NB4 (cell line): ENCODE data around the gene PHF20.
"Not testable (repeated sequence)": the region's sequence is repeated elsewhere in the genome, so short reads cannot be mapped to it uniquely, and the experiment has no call there.

Source experiments
- DNase-seq: peaks from one replicate; pipeline ENCODE4 v3.0.0; 2010; ENCODE audit warnings: low read depth
- H3K4me3 ChIP-seq: one replicate; pipeline ENCODE4 v1.5.1; 2011; ENCODE audit warnings: mild to moderate bottlenecking, low read depth, low read length, moderate library complexity
- MAX ChIP-seq: IDR thresholded peaks from 2 replicates; pipeline ENCODE4 v1.6.1; 2011; ENCODE audit warnings: low read depth, low read length
- MYC ChIP-seq: IDR thresholded peaks from 2 replicates; pipeline ENCODE4 v1.6.1; 2011; ENCODE audit warnings: low read depth, low read length
- POLR2A ChIP-seq: IDR thresholded peaks from 2 replicates; pipeline ENCODE4 v1.6.1; 2011; ENCODE audit warnings: mild to moderate bottlenecking; ENCODE audit not compliant: insufficient read length; ENCODE audit errors: extremely low read depth
- TF ChIP-seq, protein P1 (sequence below): IDR thresholded peaks from one replicate; pipeline ENCODE4 v1.5.1; 2012; ENCODE audit warnings: low read depth, low read length

Gene PHF20

GRCh38 chr20:35952480-35953386, 180.9 kb downstream of the PHF20 start:
- TF ChIP-seq MYC (0 out of 2 replicates have a peak, but pooled peaks have one; percentile 38), POLR2A (no peak), MAX (peak; percentile 30; the same call in 1 of the 2 replicates)
- TF ChIP-seq, protein P1, sequence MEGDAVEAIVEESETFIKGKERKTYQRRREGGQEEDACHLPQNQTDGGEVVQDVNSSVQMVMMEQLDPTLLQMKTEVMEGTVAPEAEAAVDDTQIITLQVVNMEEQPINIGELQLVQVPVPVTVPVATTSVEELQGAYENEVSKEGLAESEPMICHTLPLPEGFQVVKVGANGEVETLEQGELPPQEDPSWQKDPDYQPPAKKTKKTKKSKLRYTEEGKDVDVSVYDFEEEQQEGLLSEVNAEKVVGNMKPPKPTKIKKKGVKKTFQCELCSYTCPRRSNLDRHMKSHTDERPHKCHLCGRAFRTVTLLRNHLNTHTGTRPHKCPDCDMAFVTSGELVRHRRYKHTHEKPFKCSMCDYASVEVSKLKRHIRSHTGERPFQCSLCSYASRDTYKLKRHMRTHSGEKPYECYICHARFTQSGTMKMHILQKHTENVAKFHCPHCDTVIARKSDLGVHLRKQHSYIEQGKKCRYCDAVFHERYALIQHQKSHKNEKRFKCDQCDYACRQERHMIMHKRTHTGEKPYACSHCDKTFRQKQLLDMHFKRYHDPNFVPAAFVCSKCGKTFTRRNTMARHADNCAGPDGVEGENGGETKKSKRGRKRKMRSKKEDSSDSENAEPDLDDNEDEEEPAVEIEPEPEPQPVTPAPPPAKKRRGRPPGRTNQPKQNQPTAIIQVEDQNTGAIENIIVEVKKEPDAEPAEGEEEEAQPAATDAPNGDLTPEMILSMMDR: no peak
- H3K4me3 ChIP-seq: peak overlapping the region; percentile 99
- peak; percentile 84 for DNase-seq

DNA sequence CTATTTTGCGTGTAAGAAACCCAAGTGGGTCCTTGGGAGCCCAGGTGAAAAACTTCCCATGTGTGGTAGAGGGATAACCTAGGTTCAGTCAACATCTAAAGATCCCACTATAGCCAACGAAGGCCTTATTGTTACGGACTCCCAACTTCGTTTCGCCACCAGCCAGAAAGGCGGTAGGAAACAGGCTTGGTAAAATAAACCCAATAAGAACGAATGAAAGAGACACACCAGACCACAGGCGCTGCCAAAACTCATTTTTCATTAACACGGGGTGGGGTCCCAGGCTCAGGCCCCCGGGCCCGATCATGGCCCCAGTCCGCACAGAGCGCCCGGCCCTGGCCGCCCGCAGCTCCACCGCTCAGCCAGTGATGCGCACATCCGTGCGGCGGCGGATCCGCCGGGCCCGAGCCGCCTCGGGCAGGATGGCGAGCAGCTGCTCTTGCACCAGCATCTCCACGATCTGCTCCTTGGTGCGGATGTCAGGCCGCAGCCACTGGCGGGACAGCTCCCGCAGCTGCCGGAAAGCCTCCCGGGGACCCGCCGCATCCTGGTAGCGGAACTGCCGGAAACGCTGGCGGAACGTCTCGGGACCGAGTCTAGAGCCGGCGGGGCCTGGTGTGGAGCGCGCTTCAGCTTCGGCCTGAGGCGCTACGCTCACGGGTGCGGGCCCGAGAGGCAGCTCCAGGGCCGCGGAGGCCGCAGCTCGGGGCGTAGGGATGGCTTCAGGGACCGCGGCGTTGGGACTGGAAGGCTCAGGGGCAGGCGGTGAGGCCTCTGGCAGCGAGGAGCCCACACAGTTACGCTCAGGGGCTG, 181.8 kb downstream of the PHF20 start:
- TF ChIP-seq MYC (peak; percentile 71), MAX (peak; percentile 45), POLR2A (no peak)
- TF ChIP-seq, protein P1: no peak
- DNase-seq: peak; percentile 70
- peak overlapping the region; percentile 99 for H3K4me3 ChIP-seq

DNA sequence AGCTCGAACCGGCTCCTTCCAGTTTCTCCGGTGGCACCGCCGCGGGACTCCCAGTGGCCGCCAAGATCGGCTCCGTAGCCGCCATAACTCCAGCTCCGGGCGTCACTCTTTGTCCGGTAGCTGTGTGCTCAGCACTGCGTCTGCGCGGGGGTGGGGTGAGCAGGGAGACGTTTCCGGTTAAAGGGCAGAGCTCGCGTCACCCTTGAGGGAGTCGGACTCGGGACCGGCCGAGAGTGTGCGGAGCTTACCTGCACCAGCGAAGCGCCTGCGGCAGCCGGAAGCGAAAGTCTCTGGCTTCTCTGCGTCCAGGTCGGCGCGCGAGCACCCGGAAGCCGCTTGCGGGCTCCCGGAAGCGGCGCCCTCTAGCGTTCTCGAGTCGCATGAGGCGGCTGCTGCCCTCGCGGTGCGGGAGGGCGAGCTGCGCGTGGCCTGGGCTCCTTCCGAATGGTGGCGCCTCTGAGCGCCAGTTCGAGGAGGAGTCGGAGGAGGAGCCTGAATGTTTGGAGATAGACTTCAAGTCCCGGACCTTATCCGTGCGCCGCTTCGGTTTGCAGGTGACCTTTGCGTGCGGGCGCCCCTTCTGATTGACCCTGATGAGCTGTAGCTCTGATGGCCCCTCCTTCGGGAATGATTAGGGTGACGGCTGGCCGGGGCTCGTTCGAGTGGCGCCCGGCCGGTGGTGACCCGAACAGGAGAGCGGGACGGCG, 182.5 kb downstream of the PHF20 start, which contains the start of gene SCAND1:
SCAND1 (minus strand) TSS at position 303 of the 707 bp plus-strand sequence; CDS start at position 85, 218 bp downstream.
- peak; percentile 90 for TF ChIP-seq POLR2A
- TF ChIP-seq, protein P1: peak; percentile 97
- TF ChIP-seq MYC: peak; percentile 99
- TF ChIP-seq MAX: peak; percentile 96
- peak; percentile 99 for DNase-seq
- H3K4me3 ChIP-seq: peak within 1 kb of the TSS; percentile 99

- peak; percentile 70 for DNase-seq
- peak overlapping the region; percentile 99 for H3K4me3 ChIP-seq
- no peak for TF ChIP-seq MYC
- TF ChIP-seq MAX: no peak
- TF ChIP-seq, protein P1: no peak
Measured at GRCh38 chr20:35954907-35955251, 183.1 kb downstream of the PHF20 start.

DNA sequence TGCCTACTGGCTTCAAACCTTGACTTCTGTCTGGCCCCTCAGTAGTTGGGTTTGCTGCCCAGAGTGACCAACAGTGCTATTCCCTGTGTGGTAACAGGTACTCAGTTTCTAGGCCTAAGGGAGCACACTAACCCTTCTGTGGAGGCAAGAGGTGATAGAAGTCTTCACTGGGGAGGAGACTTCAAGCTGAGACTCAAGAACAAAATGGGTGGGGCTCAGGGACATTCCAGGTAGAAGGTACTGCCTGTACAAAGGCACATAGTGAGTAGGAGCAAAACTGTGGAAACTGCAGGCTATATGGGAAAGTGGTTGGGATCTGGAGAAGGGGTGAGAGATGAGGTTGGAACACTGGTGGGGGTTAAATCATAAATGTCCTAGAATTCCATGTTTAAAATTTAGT, 184.8 kb downstream of the PHF20 start:
- DNase-seq: no peak

DNA sequence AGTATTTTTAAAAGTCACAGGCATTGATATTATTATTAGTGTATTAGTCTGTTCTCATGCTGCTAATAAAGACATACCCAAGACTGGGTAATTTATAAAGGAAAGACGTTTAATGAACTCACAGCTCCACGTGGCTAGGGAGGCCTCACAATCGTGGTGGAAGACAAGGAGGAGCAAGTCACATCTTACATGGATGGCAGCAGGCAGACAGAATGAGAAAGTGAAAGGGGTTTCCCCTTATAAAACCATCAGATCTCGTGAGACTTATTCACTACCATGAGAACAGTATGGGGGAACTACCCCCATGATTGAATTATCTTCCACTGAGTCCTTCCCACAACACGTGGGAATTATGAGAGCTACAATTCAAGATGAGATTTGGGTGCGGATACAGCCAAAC, 187.5 kb downstream of the PHF20 start:
- not testable (repeated sequence) for DNase-seq, H3K4me3 ChIP-seq

More for the DNA sequence above, 184.8 kb downstream of the PHF20 start:
- TF ChIP-seq MYC: no peak
- TF ChIP-seq, protein P1: no peak
- no peak for TF ChIP-seq MAX
- TF ChIP-seq POLR2A: no peak
- no peak overlapping the region for H3K4me3 ChIP-seq
